Measurements from ENCODE around the gene AGO3. TPM values are rescaled to one million over a fixed set of nuclear protein-coding genes. Genes with fewer than 3 reads are reported as not detected.

AGO3 gene
- total and polyA plus RNA-seq, 7 donors = 2.2 to 17.6 (median 10.4) TPM

- intact Hi-C loops (cut with DNase I) = no loop called here
- Histone ChIP-seq H3K4me3 (no peak overlapping the region), H3K9me3 (no peaks in the 10 kb centered on the region), H3K4me1 (no peaks in the 10 kb centered on the region), H3K36me3 (ENCODE audit: insufficient read depth in 1 of 2, low read depth in 1 of 2) (no peaks in the 10 kb centered on the region), H3K27ac (no peak overlapping the region), H3K27me3 (ENCODE audit: insufficient read depth in 3 of 3, low read length in 2 of 3) (no peaks in the 10 kb centered on the region)
- WGBS, 3 donors = 86 to 91% (median 88%) methylated on average over 6 to 11 of the region's 11 CpGs
- no peak for DNase-seq
- no peak for TF ChIP-seq CTCF (IDR thresholded peaks at IDR 0.05)
- ATAC-seq = peak in 1 of 4 donors; percentile 15
Measured at GRCh38 chr1:36109041-36109679, 178.3 kb downstream of the AGO3 start.

GRCh38 chr1:36111151-36111550 lies 180.2 kb downstream of the AGO3 start:
- no peak overlapping the region for H3K27ac ChIP-seq
- TF ChIP-seq CTCF (IDR thresholded peaks at IDR 0.05) = no peak
- ATAC-seq = no peak
- intact Hi-C loops (cut with DNase I) = no loop called here
- no peaks in the 10 kb centered on the region for H3K4me1 ChIP-seq
- 47 to 66% (median 62%) methylated on average over 4 of the region's 4 CpGs for WGBS, 3 donors
- no peak overlapping the region for H3K4me3 ChIP-seq
- DNase-seq = no peak
- H3K36me3 ChIP-seq (ENCODE audit: insufficient read depth in 1 of 2, low read depth in 1 of 2) = no peaks in the 10 kb centered on the region
- H3K9me3 ChIP-seq = no peaks in the 10 kb centered on the region
- no peaks in the 10 kb centered on the region for H3K27me3 ChIP-seq (ENCODE audit: insufficient read depth in 3 of 3, low read length in 2 of 3)

- H3K27me3 ChIP-seq (ENCODE audit: insufficient read depth in 3 of 3, low read length in 2 of 3) = no peaks in the 10 kb centered on the region
- intact Hi-C loops (cut with DNase I) = no loop called here
- H3K9me3 ChIP-seq = no peaks in the 10 kb centered on the region
- no peak for DNase-seq
- H3K4me3 ChIP-seq = no peak overlapping the region
- H3K36me3 ChIP-seq (ENCODE audit: insufficient read depth in 1 of 2, low read depth in 1 of 2) = no peaks in the 10 kb centered on the region
- WGBS, 3 donors = 61 to 75% (median 65%) methylated on average over 9 of the region's 9 CpGs
- no peaks in the 10 kb centered on the region for H3K4me1 ChIP-seq
- ATAC-seq = no peak
- H3K27ac ChIP-seq = no peak overlapping the region
- no peak for TF ChIP-seq CTCF (IDR thresholded peaks at IDR 0.05)
Measured at GRCh38 chr1:36112823-36113222, 181.9 kb downstream of the AGO3 start.

- no peak for TF ChIP-seq CTCF (IDR thresholded peaks at IDR 0.05)
- WGBS, 3 donors = 70 to 80% (median 72%) methylated on average over 5 of the region's 5 CpGs
- H3K27ac ChIP-seq = no peak overlapping the region
Measured at GRCh38 chr1:36114371-36114770, 183.5 kb downstream of the AGO3 start.

GRCh38 chr1:36115200-36115669 lies 184.3 kb downstream of the AGO3 start:
- no peaks in the 10 kb centered on the region for H3K9me3 ChIP-seq
- no peak overlapping the region for H3K27ac ChIP-seq
- no peak for TF ChIP-seq CTCF (IDR thresholded peaks at IDR 0.05)
- intact Hi-C loops (cut with DNase I) = no loop called here
- H3K36me3 ChIP-seq (ENCODE audit: insufficient read depth in 1 of 2, low read depth in 1 of 2) = no peaks in the 10 kb centered on the region
- no peak overlapping the region for H3K4me3 ChIP-seq
- DNase-seq (peak in 1 of 2 donors; percentile 51), ATAC-seq (peak in 2 of 4 donors; percentile 19 to 30)
- no peaks in the 10 kb centered on the region for H3K27me3 ChIP-seq (ENCODE audit: insufficient read depth in 3 of 3, low read length in 2 of 3)
- no peaks in the 10 kb centered on the region for H3K4me1 ChIP-seq
- 44 to 52% (median 49%) methylated on average over 18 of the region's 18 CpGs for WGBS, 3 donors

More at GRCh38 chr1:36114371-36114770, 183.5 kb downstream of the AGO3 start:
- DNase-seq (no peak), ATAC-seq (no peak)
- H3K9me3 ChIP-seq = no peaks in the 10 kb centered on the region
- intact Hi-C loops (cut with DNase I) = no loop called here
- no peaks in the 10 kb centered on the region for H3K36me3 ChIP-seq (ENCODE audit: insufficient read depth in 1 of 2, low read depth in 1 of 2)
- H3K4me1 ChIP-seq = no peaks in the 10 kb centered on the region
- H3K27me3 ChIP-seq (ENCODE audit: insufficient read depth in 3 of 3, low read length in 2 of 3) = no peaks in the 10 kb centered on the region
- H3K4me3 ChIP-seq = no peak overlapping the region
